HG03097 (cell line): ENCODE data around the gene DDC.
"Not testable (repeated sequence)": the region's sequence is repeated elsewhere in the genome, so short reads cannot be mapped to it uniquely, and the experiment has no call there.

Source experiments
- ATAC-seq: cut with Tn5 transposase; IDR thresholded peaks from one replicate; pipeline ENCODE4 v1.9.1; 2021; ENCODE audit not compliant: unreplicated experiment, low FRiP score

The DDC gene

GRCh38 chr7:50529093-50529862, 35.9 kb downstream of the DDC start:
- no peak for ATAC-seq

DNA sequence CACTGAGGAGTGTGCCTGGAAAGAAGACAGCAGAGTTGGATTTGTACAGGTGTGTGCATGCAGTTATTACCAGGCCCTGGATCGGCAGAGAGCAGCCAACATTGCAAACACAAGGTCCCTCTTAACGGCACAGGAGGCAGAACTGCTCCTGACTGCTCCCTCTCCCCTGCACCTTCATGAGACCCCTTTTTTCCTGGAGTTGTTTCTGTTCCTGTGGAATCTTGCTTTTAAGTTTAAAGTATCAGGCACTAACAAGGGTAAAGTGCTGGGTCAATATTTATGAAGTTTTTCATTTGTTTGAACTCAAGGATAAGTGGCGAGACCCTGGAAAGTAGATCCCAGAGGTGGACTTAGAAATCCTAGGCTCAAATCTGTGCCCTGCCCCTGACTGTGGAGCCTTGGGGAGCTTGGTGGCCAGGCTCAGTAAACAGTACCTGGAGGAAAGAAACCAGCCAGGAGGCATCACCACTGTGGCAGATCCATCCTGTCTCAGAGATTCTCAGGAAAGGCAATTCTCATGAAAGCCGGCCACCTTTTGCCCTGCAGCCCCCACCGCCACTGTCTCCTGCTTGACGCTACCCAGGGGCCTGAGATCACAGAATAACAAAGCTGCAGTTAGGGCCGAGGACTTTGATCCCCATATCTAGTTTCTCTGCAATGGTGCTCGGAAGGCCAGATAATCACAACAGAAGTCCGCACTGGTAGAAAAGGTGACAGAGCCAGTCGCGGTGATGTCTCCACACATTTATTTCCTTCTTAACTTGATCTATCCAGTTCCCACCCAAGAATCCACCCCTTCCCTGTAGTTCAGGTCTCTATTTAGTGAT, 36.7 kb downstream of the DDC start:
- no peak for ATAC-seq

DNA sequence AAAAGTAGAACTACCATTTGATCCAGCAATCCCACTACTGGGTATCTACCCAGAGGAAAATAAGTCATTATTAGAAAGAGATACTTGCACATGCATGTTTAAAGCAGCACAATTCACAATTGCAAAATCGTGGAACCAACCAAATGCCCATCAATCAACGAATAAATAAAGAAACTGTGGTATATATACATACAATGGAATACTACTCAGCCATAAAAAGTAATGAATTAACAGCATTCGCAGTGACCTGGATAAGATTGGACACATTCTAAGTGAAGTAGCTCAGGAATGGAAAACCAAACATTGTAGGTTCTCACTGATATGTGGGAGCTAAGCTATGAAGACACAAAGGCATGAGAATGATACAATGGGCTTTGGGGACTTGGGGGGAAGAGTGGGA, 45.9 kb downstream of the DDC start:
- not testable (repeated sequence) for ATAC-seq

DNA sequence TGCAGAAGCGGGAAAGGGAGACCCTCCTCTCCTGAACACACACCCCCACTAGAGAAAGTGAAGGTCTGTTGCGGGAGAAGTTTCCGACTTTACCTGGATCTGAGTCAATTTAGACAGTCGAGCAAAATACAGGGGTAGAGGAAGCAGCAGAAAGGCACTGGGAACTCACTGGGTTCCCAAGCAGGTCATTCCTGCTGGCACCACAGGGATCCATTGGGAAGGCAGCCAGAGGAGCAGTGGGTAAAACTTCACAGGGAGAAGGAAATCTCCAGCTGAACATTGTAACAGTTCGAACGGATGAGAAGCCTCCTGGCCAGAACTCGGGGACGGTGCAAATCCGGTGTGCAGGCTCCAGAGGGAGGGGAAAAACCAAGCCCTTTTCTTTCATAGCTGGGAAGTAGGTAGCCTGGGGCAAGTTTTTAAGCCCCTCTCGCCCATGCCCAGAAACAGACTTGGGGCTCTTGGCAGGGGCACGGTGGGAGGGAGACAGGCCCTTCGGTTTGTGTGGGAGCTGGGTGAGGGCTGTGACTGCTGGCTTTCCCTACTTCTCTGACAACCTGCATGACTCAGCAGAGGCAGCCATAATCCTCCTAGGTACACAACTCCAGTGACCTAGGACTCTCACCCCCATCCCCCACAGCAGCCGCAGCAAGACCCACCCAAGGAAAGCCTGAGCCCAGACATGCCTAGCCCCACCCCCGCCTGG, 51.9 kb downstream of the DDC start:
- no peak for ATAC-seq

GRCh38 chr7:50512384-50512783, 52.8 kb downstream of the DDC start:
- no peak for ATAC-seq

DNA sequence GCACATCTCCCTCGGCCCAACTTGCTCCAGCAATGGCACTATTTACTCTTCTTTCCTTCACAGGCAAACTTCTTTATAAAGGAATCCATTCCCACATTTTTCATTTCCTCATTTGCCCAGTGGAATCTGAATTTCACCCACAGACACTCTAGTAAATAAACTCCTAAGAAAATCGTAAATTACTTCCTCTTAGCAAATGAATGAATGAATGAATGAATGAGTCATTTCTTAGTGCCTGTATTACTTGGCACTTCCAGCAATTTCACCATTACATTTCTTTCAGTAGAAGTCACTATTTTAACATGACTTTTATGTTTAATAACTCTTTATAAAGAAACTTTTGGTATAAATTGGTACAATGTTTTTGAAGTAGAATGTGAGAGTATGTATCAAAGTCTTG, 55.7 kb downstream of the DDC start:
- ATAC-seq = no peak

DNA sequence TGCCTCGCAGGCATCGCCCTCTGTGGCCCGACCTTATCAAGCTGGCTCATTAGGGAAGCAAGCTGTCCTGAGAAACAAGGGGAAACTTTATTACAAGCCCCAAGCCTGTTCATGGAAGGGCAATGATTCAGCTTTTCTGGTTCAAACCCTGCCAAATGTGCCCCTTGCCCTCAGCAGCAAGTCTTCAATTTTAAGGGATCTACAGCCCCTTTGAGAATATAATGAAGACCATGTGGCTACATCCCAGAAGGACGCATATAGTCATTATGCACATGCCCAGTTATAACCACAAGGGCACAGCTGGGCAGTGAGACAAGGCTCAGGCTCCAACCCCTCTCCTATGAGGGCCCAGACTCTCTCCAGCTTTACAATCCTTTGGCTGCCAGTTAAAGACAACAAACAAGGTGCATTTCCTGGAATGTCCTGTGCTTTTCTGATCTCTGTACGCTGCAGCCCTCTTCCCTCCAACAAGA, 56.7 kb downstream of the DDC start:
- ATAC-seq = no peak

- no peak for ATAC-seq
These were observed 57.2 kb downstream of the DDC start for GRCh38 chr7:50507898-50508470.

DNA sequence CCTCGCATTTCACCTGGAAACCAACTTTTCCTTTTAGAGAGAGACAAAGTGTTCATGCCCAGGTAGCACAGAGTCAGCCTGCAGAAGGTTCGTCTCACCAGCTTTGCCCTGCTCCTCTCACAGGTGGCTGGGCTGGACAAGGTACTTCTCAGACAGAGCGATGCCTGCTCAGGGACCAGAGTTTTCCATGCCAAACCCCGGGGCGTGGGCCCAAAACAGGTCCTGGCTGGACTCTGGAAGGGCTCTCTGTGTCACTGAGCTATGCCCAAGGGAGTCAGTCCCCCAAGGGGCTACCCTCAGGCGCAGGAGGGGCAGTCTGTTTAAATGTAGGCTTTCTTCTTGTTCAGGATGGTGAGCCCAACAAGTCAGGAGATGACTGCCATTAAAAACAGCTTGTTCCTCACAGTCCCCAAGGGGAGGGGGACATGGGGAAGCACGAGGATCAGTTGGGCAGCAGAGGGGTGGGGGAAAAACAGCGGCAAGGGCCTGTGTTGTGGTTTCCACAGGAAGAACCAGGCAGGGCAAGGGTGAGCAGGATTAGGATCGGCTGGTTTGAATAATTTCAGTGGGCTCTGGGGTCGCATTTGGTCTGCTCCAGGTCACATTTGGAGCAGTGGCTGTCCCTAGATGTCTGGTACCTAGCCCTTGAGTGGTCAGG, 59.5 kb downstream of the DDC start:
- no peak for ATAC-seq

DNA sequence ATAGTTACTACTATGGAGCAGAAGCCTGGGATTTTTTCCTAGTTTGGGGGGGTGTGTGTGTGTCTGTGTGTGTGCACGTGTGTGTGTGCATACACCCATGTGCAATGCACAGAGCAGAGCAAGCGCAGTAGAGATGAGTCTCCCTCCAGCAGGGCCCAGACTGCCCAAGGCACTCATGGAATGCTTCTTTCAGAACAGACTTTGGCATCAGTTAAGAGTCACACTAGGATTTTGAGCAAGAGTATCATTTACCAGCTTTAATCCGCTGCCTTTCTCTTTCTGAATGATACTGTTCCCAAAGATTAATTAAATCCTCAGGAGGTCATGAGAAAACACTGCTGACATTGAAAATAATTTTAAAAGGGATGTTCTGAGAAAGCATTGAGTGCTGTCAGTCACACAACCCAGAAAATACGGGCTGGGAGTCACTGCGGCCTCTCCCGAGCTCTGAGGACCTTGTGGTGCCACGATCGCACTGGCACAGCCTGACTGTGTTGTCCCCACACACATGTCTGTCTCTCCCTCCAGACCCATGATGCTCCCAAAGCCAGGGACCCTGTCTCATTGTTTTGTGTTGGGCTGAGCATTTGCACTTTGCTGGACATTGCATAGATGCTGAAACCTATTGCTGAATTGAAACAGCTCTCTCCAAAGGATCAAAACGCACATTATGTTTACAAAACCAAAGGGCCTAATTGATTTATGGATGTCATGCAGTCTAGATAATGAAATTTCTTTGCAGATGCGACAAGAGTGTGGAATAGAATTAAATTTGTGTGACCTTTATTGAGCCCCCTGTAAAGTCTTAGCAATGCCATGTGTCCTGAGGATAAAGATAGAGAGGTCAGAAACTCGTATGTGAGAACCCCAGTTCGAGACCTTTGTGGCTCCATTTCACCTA, 60.3 kb downstream of the DDC start:
- ATAC-seq = no peak

DNA sequence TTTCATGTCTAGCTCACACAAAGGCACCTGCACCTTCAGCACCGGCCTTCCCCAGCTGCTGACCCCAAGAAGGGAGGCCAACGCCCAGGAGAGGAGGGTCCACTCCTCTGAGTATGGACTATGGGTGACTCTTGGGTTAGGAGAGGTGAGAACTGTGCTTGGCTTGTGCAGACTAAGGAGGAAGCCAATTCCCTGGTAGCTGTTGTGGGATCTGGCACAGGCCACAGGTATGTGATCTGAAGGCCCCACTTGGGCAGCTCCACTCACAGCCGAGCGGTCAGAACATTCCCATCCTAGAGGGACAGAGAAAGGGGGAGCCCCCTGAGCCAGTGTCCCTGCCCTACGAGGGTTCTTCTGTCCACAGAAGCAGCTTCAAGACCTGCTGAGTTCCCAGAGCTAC, 62.3 kb downstream of the DDC start:
- ATAC-seq = no peak

- ATAC-seq = no peak
These were observed 63.1 kb downstream of the DDC start for GRCh38 chr7:50502001-50502684.

DNA sequence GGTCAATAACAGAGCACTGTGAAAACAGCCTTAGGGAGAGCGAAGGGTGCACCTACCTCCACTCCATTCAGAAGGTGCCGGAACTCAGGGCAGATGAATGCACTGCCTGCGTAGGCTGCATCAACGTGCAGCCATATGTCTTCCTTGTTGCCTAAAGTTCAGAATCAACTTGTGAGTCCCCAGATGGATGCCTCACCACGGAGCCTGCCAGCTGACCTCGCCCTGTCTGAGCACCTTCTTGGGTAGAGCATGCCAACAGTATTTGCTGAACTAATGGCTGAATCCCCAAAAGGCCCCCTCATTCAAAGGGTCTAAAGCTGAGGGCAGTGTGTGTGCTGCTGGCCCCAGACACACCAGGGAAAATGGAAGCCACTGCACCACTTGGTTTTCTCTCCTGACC, 66.1 kb downstream of the DDC start:
- ATAC-seq = no peak

DNA sequence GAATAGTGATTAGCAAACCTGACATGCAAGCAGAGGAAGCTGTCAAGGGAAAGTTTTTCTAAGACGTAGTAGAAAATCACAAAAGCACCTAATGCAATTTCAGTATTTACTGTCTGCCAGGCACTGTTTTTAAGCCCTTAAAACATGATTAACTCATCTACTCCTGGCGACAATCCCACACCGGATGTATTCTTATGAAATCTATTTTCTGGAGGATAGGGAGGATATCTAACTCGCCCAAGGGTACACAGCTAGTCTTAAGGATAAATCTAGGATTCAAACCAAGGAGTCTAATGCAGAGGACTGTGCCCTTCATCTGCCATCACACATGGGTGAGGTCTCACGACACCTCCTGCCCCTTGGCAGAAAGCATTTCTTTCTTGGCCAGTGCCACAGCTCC, 67.2 kb downstream of the DDC start:
- no peak for ATAC-seq

GRCh38 chr7:50497068-50497642, 68.0 kb downstream of the DDC start:
- ATAC-seq = no peak

GRCh38 chr7:50496569-50496968, 68.6 kb downstream of the DDC start:
- ATAC-seq = no peak

DNA sequence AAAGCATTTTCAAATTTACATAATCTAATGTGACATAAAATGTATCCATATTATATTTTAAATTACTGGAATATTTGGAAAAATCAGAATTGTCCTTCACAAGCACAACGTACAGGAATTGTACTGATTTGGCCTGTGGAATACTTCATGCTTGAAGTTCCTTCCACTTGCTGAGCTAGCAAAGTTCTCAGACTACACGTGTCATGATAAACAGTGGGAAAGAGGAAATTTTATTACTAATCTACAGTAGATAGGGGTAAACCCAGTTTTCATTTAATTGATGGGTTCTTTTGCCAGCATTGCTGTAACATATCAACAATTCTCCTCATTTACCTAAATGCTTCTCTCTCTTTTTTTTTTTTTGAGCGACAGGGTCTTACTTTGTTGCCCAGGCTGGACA, 69.5 kb downstream of the DDC start:
- ATAC-seq = no peak

GRCh38 chr7:50492770-50493519, 72.3 kb downstream of the DDC start:
- ATAC-seq = no peak
